Activated T-helper 1 cell treated with anti-CD3 and anti-CD28 coated beads, Interleukin-12 subunit alpha, Interleukin-12 subunit beta, Interleukin-2, Interleukin-4 antibody, amounts not matched to agents 30 ng/mL and 10 ng/mL and 1 ng/mL, durations not matched to agents 14 hours and 24 hours and 36 hours (primary cell): ENCODE measurements around the gene CLCA4. TPM values are rescaled to one million over a fixed set of nuclear protein-coding genes. Genes with fewer than 3 reads are reported as not detected.
"Not testable (repeated sequence)": the region's sequence is repeated elsewhere in the genome, so short reads cannot be mapped to it uniquely, and the experiment has no call there.

Experiments used
- DNase-seq: peaks from one replicate; pipeline ENCODE4 v3.0.0; 2021; ENCODE audit warnings: low spot score
- H3K27ac Mint-ChIP-seq: one replicate; pipeline ENCODE4 v1.8.0; 2021; ENCODE audit warnings: mild to moderate bottlenecking, mixed read lengths
- H3K27me3 Mint-ChIP-seq: one replicate; pipeline ENCODE4 v1.8.0; 2022; ENCODE audit warnings: mild to moderate bottlenecking, moderate library complexity, mixed read lengths; ENCODE audit not compliant: insufficient read depth
- H3K36me3 Mint-ChIP-seq: one replicate; pipeline ENCODE4 v1.8.0; 2021; ENCODE audit warnings: low read depth, mixed read lengths
- H3K4me1 Mint-ChIP-seq: one replicate; pipeline ENCODE4 v1.8.0; 2021; ENCODE audit warnings: low read depth, mixed read lengths
- H3K4me3 Mint-ChIP-seq: one replicate; pipeline ENCODE4 v1.8.0; 2021; ENCODE audit warnings: mild to moderate bottlenecking, moderate library complexity, mixed read lengths
- H3K9me3 Mint-ChIP-seq: one replicate; pipeline ENCODE4 v1.8.0; 2021; ENCODE audit warnings: mixed read lengths
- intact Hi-C: fragments of 100-400 bp; cut with micrococcal nuclease; formaldehyde crosslinking; loops from one replicate; pipeline ENCODE4 v1.15.1; 2024
- total RNA-seq: library from RNA; stranded (reverse); gene quantifications from 2 replicates; pipeline ENCODE4 v1.2.3, GENCODE V29; 2022

CLCA4 gene
- not detected in 2 replicates for total RNA-seq

GRCh38 chr1:86546787-86547221 lies at the start of gene CLCA4:
CLCA4 (plus strand) TSS chr1:86547078; CDS start chr1:86547120, 42 bp downstream.
- no peak for DNase-seq
- Mint-ChIP-seq H3K4me3 (no peak within 1 kb of the TSS), H3K4me1 (no peaks in the 10 kb centered on the region), H3K27me3 (peaks cover 1% of the 10 kb centered on the region), H3K9me3 (no peaks in the 10 kb centered on the region), H3K36me3 (no peaks in the 10 kb centered on the region), H3K27ac (no peak within 1 kb of the TSS)
- intact Hi-C loops, result no loop called here

- DNase-seq, result no peak
- peaks cover 23% of the 10 kb centered on the region for H3K27me3 Mint-ChIP-seq
- intact Hi-C loops, result no loop called here
- H3K4me1 Mint-ChIP-seq, result peaks cover 10% of the 10 kb centered on the region
- no peaks in the 10 kb centered on the region for H3K36me3 Mint-ChIP-seq
- no peak overlapping the region for H3K4me3 Mint-ChIP-seq
- H3K27ac Mint-ChIP-seq, result no peak overlapping the region
- H3K9me3 Mint-ChIP-seq, result no peaks in the 10 kb centered on the region
Measured at GRCh38 chr1:86498281-86498680, 48.6 kb upstream of the CLCA4 start.

- Mint-ChIP-seq H3K27me3 (peaks cover 38% of the 10 kb centered on the region), H3K27ac (no peak overlapping the region), H3K4me1 (peaks cover 16% of the 10 kb centered on the region), H3K9me3 (no peaks in the 10 kb centered on the region), H3K36me3 (no peaks in the 10 kb centered on the region), H3K4me3 (no peak overlapping the region)
- DNase-seq, result no peak
- intact Hi-C loops, result loop anchor here (1.0 to 5.0 kb wide), 3 partner anchors 104 to 412 kb away; partner anchors contain the start of genes HS2ST1, ODF2L, SELENOF and SH3GLB1
Measured at GRCh38 chr1:86499987-86500593, 46.8 kb upstream of the CLCA4 start.

GRCh38 chr1:86500714-86501113 lies 46.2 kb upstream of the CLCA4 start:
- Mint-ChIP-seq H3K27me3 (peaks cover 39% of the 10 kb centered on the region), H3K9me3 (no peaks in the 10 kb centered on the region), H3K27ac (no peak overlapping the region), H3K4me1 (peaks cover 16% of the 10 kb centered on the region), H3K4me3 (no peak overlapping the region), H3K36me3 (no peaks in the 10 kb centered on the region)
- DNase-seq, result no peak
- intact Hi-C loops, result loop anchor here (1.0 to 5.0 kb wide), 3 partner anchors 104 to 412 kb away; partner anchors contain the start of genes HS2ST1, ODF2L, SELENOF and SH3GLB1

- peaks cover 33% of the 10 kb centered on the region for H3K27me3 Mint-ChIP-seq
- intact Hi-C loops, result loop anchor here (1.0 to 5.0 kb wide), 5 partner anchors 28 to 410 kb away; partner anchors contain the start of genes HS2ST1 and SELENOF
- H3K27ac Mint-ChIP-seq, result peak overlapping the region; percentile 18
- H3K4me3 Mint-ChIP-seq, result peak overlapping the region; percentile 84
- H3K36me3 Mint-ChIP-seq, H3K9me3 Mint-ChIP-seq: not testable (repeated sequence)
- DNase-seq, result peak; percentile 17
- H3K4me1 Mint-ChIP-seq, result peaks cover 16% of the 10 kb centered on the region
Measured at GRCh38 chr1:86502125-86502646, 44.7 kb upstream of the CLCA4 start.

GRCh38 chr1:86502721-86503405 lies 44.0 kb upstream of the CLCA4 start:
- peak overlapping the region; percentile 84 for H3K4me3 Mint-ChIP-seq

GRCh38 chr1:86503406-86504136 lies 43.3 kb upstream of the CLCA4 start:
- DNase-seq, result no peak
- Mint-ChIP-seq H3K4me1 (peaks cover 16% of the 10 kb centered on the region), H3K36me3 (no peaks in the 10 kb centered on the region), H3K4me3 (peak overlapping the region; percentile 45), H3K9me3 (no peaks in the 10 kb centered on the region), H3K27me3 (peaks cover 30% of the 10 kb centered on the region), H3K27ac (no peak overlapping the region)
- intact Hi-C loops, result loop anchor here (5.0 kb wide), 1 partner anchor 409 kb away; the partner anchor contains the start of genes HS2ST1 and SELENOF

More at GRCh38 chr1:86502721-86503405, 44.0 kb upstream of the CLCA4 start:
- intact Hi-C loops, result loop anchor here (1.0 to 5.0 kb wide), 5 partner anchors 29 to 409 kb away; partner anchors contain the start of genes HS2ST1 and SELENOF
- no peak for DNase-seq
- no peaks in the 10 kb centered on the region for H3K36me3 Mint-ChIP-seq
- peaks cover 34% of the 10 kb centered on the region for H3K27me3 Mint-ChIP-seq
- no peaks in the 10 kb centered on the region for H3K9me3 Mint-ChIP-seq
- H3K27ac Mint-ChIP-seq, result no peak overlapping the region
- H3K4me1 Mint-ChIP-seq, result peaks cover 16% of the 10 kb centered on the region

- DNase-seq, result no peak
- intact Hi-C loops, result loop anchor here (5.0 kb wide), 1 partner anchor 408 kb away; the partner anchor contains the start of genes HS2ST1 and SELENOF
- peaks cover 16% of the 10 kb centered on the region for H3K4me1 Mint-ChIP-seq
- H3K27me3 Mint-ChIP-seq, result peaks cover 27% of the 10 kb centered on the region
- H3K36me3 Mint-ChIP-seq, result no peaks in the 10 kb centered on the region
- no peak overlapping the region for H3K4me3 Mint-ChIP-seq
- no peaks in the 10 kb centered on the region for H3K9me3 Mint-ChIP-seq
- no peak overlapping the region for H3K27ac Mint-ChIP-seq
Measured at GRCh38 chr1:86504137-86504479, 42.8 kb upstream of the CLCA4 start.

GRCh38 chr1:86504895-86505563 lies 41.8 kb upstream of the CLCA4 start:
- Mint-ChIP-seq H3K4me1 (peaks cover 16% of the 10 kb centered on the region), H3K9me3 (no peaks in the 10 kb centered on the region), H3K27ac (no peak overlapping the region), H3K36me3 (no peaks in the 10 kb centered on the region), H3K27me3 (peaks cover 28% of the 10 kb centered on the region), H3K4me3 (no peak overlapping the region)
- intact Hi-C loops, result loop anchor here (1.0 to 5.0 kb wide), 2 partner anchors 97 to 407 kb away; partner anchors contain the start of genes HS2ST1 and SELENOF
- DNase-seq, result no peak

- H3K9me3 Mint-ChIP-seq, result no peaks in the 10 kb centered on the region
- no peak overlapping the region for H3K27ac Mint-ChIP-seq
- H3K27me3 Mint-ChIP-seq, result peaks cover 28% of the 10 kb centered on the region
- DNase-seq, result no peak
- H3K4me3 Mint-ChIP-seq, result no peak overlapping the region
- intact Hi-C loops, result loop anchor here (1.0 kb wide), 1 partner anchor 97 kb away; no protein-coding TSS in a partner anchor
- H3K4me1 Mint-ChIP-seq, result peaks cover 16% of the 10 kb centered on the region
- no peaks in the 10 kb centered on the region for H3K36me3 Mint-ChIP-seq
Measured at GRCh38 chr1:86505564-86505902, 41.3 kb upstream of the CLCA4 start.

- no peak for DNase-seq
- intact Hi-C loops, result no loop called here
- H3K27me3 Mint-ChIP-seq, result peaks cover 25% of the 10 kb centered on the region
Measured at GRCh38 chr1:86507935-86508582, 38.8 kb upstream of the CLCA4 start.

GRCh38 chr1:86508583-86508969 lies 38.3 kb upstream of the CLCA4 start:
- Mint-ChIP-seq H3K9me3 (no peaks in the 10 kb centered on the region), H3K27ac (no peak overlapping the region), H3K27me3 (peaks cover 21% of the 10 kb centered on the region), H3K36me3 (no peaks in the 10 kb centered on the region), H3K4me3 (no peak overlapping the region), H3K4me1 (peaks cover 3% of the 10 kb centered on the region)
- DNase-seq, result no peak
- intact Hi-C loops, result no loop called here

More at GRCh38 chr1:86507935-86508582, 38.8 kb upstream of the CLCA4 start:
- Mint-ChIP-seq H3K4me3 (no peak overlapping the region), H3K9me3 (no peaks in the 10 kb centered on the region), H3K27ac (no peak overlapping the region), H3K36me3 (no peaks in the 10 kb centered on the region), H3K4me1 (peaks cover 8% of the 10 kb centered on the region)
